AG09309 (cell line): ENCODE results near the gene APOLD1.
"Not testable (repeated sequence)": the region's sequence is repeated elsewhere in the genome, so short reads cannot be mapped to it uniquely, and the experiment has no call there.

Experiments
- DNase-seq: peaks from one replicate; pipeline ENCODE4 v3.0.0-alpha.2; 2010; ENCODE audit warnings: low read depth
- H3K4me3 ChIP-seq: 2 replicates; pipeline ENCODE4 v1.5.1; 2011; ENCODE audit warnings: mild to moderate bottlenecking, low read depth, low read length, moderate library complexity; ENCODE audit not compliant: control insufficient read depth
- TF ChIP-seq, protein P1 (sequence below): IDR thresholded peaks from 2 replicates; pipeline ENCODE4 v1.5.1; 2011; ENCODE audit warnings: mild to moderate bottlenecking, low read depth, low read length, inconsistent platforms; ENCODE audit not compliant: insufficient read depth, control insufficient read depth; ENCODE audit errors: missing control alignments

Gene APOLD1

DNA sequence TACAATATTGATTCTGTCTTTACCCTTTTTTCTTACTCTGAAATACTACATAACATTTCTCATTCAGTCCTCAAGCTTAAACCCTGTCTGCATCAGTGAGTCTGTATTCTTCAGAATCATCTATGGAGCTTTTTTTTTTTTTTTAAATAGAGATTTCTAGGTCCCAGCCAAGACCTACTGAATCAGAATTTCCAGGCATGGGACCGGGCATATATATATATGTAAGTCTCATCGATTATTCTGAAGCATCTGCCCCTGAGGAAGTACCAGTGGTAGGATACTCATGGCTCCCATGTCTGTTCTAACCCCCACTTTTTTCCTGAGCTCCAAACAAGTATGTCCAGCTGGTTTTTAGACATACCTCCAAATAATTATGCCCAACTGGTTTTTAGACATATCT lies 33.8 kb downstream of the APOLD1 start:
- TF ChIP-seq, protein P1, sequence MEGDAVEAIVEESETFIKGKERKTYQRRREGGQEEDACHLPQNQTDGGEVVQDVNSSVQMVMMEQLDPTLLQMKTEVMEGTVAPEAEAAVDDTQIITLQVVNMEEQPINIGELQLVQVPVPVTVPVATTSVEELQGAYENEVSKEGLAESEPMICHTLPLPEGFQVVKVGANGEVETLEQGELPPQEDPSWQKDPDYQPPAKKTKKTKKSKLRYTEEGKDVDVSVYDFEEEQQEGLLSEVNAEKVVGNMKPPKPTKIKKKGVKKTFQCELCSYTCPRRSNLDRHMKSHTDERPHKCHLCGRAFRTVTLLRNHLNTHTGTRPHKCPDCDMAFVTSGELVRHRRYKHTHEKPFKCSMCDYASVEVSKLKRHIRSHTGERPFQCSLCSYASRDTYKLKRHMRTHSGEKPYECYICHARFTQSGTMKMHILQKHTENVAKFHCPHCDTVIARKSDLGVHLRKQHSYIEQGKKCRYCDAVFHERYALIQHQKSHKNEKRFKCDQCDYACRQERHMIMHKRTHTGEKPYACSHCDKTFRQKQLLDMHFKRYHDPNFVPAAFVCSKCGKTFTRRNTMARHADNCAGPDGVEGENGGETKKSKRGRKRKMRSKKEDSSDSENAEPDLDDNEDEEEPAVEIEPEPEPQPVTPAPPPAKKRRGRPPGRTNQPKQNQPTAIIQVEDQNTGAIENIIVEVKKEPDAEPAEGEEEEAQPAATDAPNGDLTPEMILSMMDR: no peak
- no peak for DNase-seq
- H3K4me3 ChIP-seq: no peak overlapping the region

DNA sequence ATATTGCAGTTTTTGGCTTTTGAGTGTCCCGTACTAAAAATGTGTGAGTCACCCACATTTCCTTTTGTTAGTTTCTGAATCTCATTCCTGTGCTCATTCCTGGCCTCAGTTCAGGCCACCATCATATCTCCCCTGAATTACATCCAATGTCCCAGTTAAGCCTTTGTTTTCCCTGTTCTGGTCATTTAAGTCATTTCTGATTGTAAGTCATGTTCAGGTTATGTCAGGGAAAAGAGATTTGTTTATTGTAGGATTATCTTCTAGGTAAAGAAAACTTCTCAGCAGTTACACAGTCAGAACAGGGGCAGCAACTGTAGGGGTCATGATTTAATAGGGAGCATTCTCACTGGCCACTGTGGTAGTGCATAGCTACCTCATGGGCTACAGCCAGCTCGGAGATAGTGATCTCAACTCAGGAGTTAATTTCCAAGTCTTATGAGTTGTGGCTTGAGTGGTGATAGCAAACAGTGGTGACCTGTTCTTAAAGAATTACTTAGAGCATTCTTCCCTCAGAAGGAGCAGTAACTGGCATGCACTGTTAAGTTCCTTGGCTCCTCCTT lies 34.4 kb downstream of the APOLD1 start:
- no peak overlapping the region for H3K4me3 ChIP-seq
- TF ChIP-seq, protein P1: peak; percentile 15
- peak; percentile 96 for DNase-seq

DNA sequence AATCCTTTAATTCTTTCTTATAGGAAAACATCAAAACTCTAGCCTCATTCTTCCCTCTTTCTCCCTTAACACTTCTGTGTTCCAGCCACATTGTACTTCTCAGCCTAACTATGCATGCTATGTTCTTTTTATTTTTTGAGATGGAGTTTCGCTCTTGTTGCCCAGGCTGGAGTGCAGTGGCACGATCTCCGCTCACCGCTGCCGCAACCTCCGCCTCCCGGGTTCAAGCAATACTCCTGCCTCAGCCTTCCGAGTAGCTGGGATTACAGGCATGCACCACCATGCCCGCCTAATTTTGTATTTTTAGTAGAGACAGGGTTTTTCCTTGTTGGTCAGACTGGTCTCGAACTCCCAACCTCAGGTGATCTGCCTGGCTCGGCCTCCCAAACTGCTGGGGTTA lies 34.9 kb downstream of the APOLD1 start:
- H3K4me3 ChIP-seq, DNase-seq: not testable (repeated sequence)

DNA sequence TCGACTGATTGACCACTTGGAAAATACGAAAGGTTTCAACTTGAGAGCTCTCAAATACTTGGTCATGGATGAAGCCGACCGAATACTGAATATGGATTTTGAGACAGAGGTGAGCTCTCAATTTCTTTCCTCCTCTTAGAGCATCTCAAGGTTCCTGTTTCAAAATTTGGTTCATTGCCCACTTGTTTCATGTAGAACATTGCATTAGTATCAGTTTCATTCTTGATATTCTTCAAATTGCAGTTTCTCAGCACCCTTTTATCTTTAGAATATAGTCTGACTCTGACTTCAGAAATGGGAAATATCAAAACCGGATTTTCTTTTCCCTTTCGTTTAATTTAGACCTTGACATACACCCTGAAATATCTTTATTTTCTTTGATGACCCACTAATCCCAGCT lies 36.5 kb downstream of the APOLD1 start:
- no peak for DNase-seq
- TF ChIP-seq, protein P1: no peak
- H3K4me3 ChIP-seq: no peak overlapping the region

DNA sequence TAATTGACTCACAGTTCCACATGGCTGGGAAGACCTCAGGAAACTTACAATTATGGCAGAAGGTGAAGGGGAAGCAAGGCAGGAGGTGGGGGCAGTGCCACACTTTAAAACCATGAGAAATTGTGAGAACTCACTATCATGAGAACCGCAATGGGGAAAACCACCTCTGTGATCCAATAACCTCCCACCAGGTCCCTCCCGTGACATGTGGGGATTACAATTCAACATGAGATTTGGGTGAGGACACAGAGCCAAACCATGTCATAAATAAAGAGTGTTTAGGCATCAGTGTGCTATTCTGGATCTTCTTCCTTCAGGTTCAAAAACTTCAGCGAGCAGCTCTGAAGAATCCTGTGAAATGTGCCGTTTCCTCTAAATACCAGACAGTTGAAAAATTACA lies 37.4 kb downstream of the APOLD1 start:
- no peak overlapping the region for H3K4me3 ChIP-seq
- DNase-seq: no peak
- TF ChIP-seq, protein P1: no peak

DNA sequence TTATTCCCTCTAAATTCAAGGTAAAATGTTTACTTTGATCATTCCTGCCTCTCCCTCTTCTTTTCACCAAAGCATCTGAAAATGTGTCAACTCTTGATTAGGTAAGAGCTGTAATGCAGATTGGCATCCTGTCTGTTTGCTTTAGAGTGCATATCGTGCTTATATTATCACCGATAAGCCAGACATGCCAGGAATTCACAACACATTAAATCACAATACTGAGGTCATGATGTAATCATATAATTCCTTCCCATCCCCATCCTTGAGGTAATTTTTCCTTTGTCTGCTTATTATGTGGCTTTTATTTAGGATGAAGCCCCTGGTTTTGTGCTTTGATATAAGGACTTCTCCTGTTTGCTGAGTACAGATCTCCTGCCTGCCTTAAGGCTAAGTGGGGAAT lies 37.8 kb downstream of the APOLD1 start:
- no peak for DNase-seq

DNA sequence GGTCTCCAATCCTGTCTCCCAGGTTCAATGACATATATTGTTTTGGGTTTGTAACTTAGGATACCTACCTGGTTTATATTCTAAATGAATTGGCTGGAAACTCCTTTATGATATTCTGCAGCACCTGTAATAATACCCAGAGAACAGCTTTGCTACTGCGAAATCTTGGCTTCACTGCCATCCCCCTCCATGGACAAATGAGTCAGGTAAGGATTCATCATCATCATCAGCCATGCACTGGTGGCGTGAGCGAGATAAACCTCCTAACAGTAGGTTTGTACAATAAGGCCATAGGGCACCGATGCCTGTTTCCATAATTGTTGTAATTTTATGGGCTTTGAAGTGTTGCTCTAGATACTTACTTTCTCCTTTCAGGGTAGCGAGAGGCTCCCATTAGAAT lies 38.4 kb downstream of the APOLD1 start:
- no peak overlapping the region for H3K4me3 ChIP-seq
- DNase-seq: no peak
- TF ChIP-seq, protein P1: no peak

More for the DNA sequence above, 37.8 kb downstream of the APOLD1 start:
- no peak overlapping the region for H3K4me3 ChIP-seq
- TF ChIP-seq, protein P1: no peak
